HG03575 (cell line): Measurements from ENCODE around the gene MLXIP.
"Not testable (repeated sequence)": the region's sequence is repeated elsewhere in the genome, so short reads cannot be mapped to it uniquely, and the experiment has no call there.

Source experiments
- ATAC-seq: cut with Tn5 transposase; IDR thresholded peaks from one replicate; pipeline ENCODE4 v1.9.1; 2021; ENCODE audit not compliant: unreplicated experiment, insufficient number of reproducible peaks, low FRiP score; ENCODE audit errors: extremely low read depth

The MLXIP gene

GRCh38 chr12:122078141-122079032 lies at the start of gene MLXIP:
MLXIP (plus strand) TSS chr12:122078756; CDS start chr12:122078854, 98 bp downstream.
- ATAC-seq, result no peak

GRCh38 chr12:122028905-122029560 lies 49.5 kb upstream of the MLXIP start:
- ATAC-seq, result no peak

- no peak for ATAC-seq
These were observed 48.7 kb upstream of the MLXIP start for GRCh38 chr12:122029620-122030423.

GRCh38 chr12:122030424-122031035 lies 48.0 kb upstream of the MLXIP start:
- ATAC-seq, result no peak

- ATAC-seq, result no peak
These were observed 47.0 kb upstream of the MLXIP start for GRCh38 chr12:122031342-122032216.

GRCh38 chr12:122032580-122032979 lies 46.0 kb upstream of the MLXIP start:
- ATAC-seq, result no peak

GRCh38 chr12:122035292-122035691 lies 43.3 kb upstream of the MLXIP start:
- no peak for ATAC-seq

- no peak for ATAC-seq
These were observed 42.4 kb upstream of the MLXIP start for GRCh38 chr12:122036153-122036552.

GRCh38 chr12:122040579-122041386 lies 37.8 kb upstream of the MLXIP start:
- no peak for ATAC-seq

- not testable (repeated sequence) for ATAC-seq
These were observed 37.1 kb upstream of the MLXIP start for GRCh38 chr12:122041458-122041857.

GRCh38 chr12:122042910-122043309 lies 35.6 kb upstream of the MLXIP start:
- no peak for ATAC-seq

GRCh38 chr12:122043476-122043875 lies 35.1 kb upstream of the MLXIP start:
- no peak for ATAC-seq

- ATAC-seq, result no peak
These were observed 33.3 kb upstream of the MLXIP start for GRCh38 chr12:122045262-122045661.

GRCh38 chr12:122046145-122046544 lies 32.4 kb upstream of the MLXIP start:
- ATAC-seq, result no peak

- no peak for ATAC-seq
These were observed 30.4 kb upstream of the MLXIP start for GRCh38 chr12:122048151-122048550.

GRCh38 chr12:122049827-122050226 lies 28.7 kb upstream of the MLXIP start:
- ATAC-seq, result no peak

- no peak for ATAC-seq
These were observed 27.9 kb upstream of the MLXIP start for GRCh38 chr12:122050706-122051105.
